ENCODE results near the gene SAE1. TPM values are rescaled to one million over a fixed set of nuclear protein-coding genes. Genes with fewer than 3 reads are reported as not detected.

Gene SAE1
- total RNA-seq, result 147 and 151 TPM in 2 replicates

GRCh38 chr19:47130589-47131227 lies at the start of gene SAE1:
SAE1 (plus strand) TSS chr19:47130835; CDS start chr19:47130931, 96 bp downstream.
- H3K27me3 Mint-ChIP-seq, result peaks cover 2% of the 10 kb centered on the region
- peak; percentile 98 for DNase-seq
- H3K4me1 Mint-ChIP-seq, result peaks cover 47% of the 10 kb centered on the region
- peak within 1 kb of the TSS; percentile 98 for H3K27ac Mint-ChIP-seq
- intact Hi-C loops (cut with micrococcal nuclease), result loop anchor here (1.0 to 5.0 kb wide), 2 partner anchors 17 to 97 kb away; partner anchors contain the start of gene ZC3H4
- peak within 1 kb of the TSS; percentile 98 for H3K4me3 Mint-ChIP-seq
- peaks cover 5% of the 10 kb centered on the region for H3K9me3 Mint-ChIP-seq
- peaks cover 39% of the 10 kb centered on the region for H3K36me3 Mint-ChIP-seq (ENCODE audit: low read depth)

DNA sequence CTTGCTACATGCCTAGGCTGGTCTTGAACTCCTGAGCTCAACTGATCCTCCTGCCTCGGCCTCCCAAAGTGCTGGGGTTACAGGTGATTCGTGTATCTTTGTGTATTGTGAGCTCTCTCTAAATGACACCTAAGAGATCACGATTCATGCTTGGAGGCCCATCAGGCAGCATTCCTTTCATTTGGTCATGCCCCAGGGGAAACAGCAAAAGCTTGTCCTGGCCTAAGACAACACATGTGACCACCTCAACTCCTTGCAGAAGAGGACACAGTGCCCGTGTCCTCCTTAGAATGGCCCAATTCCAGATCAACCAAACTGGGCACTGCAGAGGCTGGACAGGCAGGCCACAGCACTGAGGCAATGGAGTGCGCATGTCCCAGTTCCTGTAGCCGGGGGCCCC lies 49.5 kb upstream of the SAE1 start:
- no peaks in the 10 kb centered on the region for H3K27me3 Mint-ChIP-seq
- H3K9me3 Mint-ChIP-seq, result no peaks in the 10 kb centered on the region
- peaks cover 63% of the 10 kb centered on the region for H3K36me3 Mint-ChIP-seq (ENCODE audit: low read depth)
- H3K27ac Mint-ChIP-seq, result peak overlapping the region; percentile 37
- no peak for DNase-seq
- H3K4me1 Mint-ChIP-seq, result peaks cover 6% of the 10 kb centered on the region
- no peak overlapping the region for H3K4me3 Mint-ChIP-seq
- intact Hi-C loops (cut with micrococcal nuclease), result no loop called here

- Mint-ChIP-seq H3K36me3 (ENCODE audit: low read depth) (peaks cover 59% of the 10 kb centered on the region), H3K9me3 (no peaks in the 10 kb centered on the region), H3K27me3 (no peaks in the 10 kb centered on the region), H3K4me1 (peaks cover 6% of the 10 kb centered on the region), H3K27ac (no peak overlapping the region), H3K4me3 (no peak overlapping the region)
- intact Hi-C loops (cut with micrococcal nuclease), result no loop called here
- DNase-seq, result no peak
Measured at GRCh38 chr19:47082493-47082892, 48.1 kb upstream of the SAE1 start.

DNA sequence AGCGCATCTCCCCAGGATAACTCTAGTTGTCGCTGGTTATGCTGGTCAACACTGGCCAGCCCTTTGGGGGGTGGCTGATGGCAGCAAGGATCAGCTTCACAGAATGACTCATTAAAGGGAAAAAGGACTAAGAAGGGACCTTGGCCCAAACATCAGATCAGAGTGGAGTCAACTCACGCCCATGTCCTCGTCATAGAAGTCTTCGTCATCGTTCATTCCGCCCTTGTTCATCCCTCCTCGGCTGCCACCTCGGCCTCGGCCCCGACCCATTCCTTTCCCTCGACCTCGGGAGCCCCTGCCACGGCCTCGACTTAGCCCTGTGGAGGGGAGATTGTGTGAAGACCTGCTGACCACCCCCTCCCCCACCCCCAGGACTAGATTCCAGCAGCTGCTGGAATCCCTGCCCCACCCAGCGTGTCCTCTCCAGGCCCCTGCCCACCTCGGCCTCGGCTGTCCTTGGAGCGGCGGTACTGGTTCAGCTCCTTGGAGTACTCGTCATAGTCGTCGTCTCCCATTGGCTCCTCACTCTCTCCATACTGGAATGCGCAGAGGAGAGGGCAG lies 45.7 kb upstream of the SAE1 start:
- intact Hi-C loops (cut with micrococcal nuclease), result no loop called here
- H3K9me3 Mint-ChIP-seq, result no peaks in the 10 kb centered on the region
- H3K27ac Mint-ChIP-seq, result no peak overlapping the region
- peaks cover 63% of the 10 kb centered on the region for H3K36me3 Mint-ChIP-seq (ENCODE audit: low read depth)
- H3K4me3 Mint-ChIP-seq, result no peak overlapping the region
- peaks cover 12% of the 10 kb centered on the region for H3K4me1 Mint-ChIP-seq
- no peaks in the 10 kb centered on the region for H3K27me3 Mint-ChIP-seq
- no peak for DNase-seq

GRCh38 chr19:47086280-47086679 lies 44.4 kb upstream of the SAE1 start:
- Mint-ChIP-seq H3K4me1 (peaks cover 21% of the 10 kb centered on the region), H3K36me3 (ENCODE audit: low read depth) (peaks cover 65% of the 10 kb centered on the region), H3K9me3 (no peaks in the 10 kb centered on the region), H3K27me3 (no peaks in the 10 kb centered on the region), H3K27ac (peak overlapping the region; percentile 34), H3K4me3 (no peak overlapping the region)
- DNase-seq, result no peak
- intact Hi-C loops (cut with micrococcal nuclease), result no loop called here

DNA sequence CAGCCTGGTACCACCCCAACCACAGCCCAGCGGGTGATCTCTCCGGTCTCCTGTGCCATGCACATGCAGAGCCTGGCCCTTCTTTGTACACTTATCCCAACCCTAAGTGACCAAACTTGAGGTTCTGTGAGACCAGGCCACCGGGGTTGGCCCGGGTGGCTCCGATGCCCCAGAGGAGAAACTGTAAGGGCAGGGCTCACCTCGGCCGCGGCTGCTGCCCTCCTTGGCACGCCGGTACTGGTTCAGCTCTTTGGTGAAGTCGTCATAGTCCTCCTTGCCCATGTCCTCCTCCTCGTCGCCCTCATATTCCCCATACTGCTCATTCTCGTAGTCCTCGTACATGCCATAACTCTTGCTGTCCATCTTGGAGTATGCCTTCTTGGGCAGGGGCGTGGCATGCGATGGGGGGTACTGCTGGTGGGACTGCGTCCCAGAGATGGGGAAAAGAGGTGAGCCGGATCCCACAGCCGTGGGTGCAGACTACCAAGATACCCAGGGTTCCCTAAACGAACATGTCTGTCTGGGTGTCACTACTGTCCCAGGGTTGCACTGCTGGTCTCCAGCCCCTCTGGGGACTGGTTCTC lies 40.8 kb upstream of the SAE1 start:
- DNase-seq, result no peak
- Mint-ChIP-seq H3K27me3 (no peaks in the 10 kb centered on the region), H3K36me3 (ENCODE audit: low read depth) (peaks cover 65% of the 10 kb centered on the region), H3K27ac (peak overlapping the region; percentile 50), H3K9me3 (no peaks in the 10 kb centered on the region), H3K4me1 (peaks cover 40% of the 10 kb centered on the region), H3K4me3 (peak overlapping the region; percentile 76)
- intact Hi-C loops (cut with micrococcal nuclease), result loop anchor here (5.0 kb wide), 1 partner anchor 53 kb away; no protein-coding TSS in a partner anchor

DNA sequence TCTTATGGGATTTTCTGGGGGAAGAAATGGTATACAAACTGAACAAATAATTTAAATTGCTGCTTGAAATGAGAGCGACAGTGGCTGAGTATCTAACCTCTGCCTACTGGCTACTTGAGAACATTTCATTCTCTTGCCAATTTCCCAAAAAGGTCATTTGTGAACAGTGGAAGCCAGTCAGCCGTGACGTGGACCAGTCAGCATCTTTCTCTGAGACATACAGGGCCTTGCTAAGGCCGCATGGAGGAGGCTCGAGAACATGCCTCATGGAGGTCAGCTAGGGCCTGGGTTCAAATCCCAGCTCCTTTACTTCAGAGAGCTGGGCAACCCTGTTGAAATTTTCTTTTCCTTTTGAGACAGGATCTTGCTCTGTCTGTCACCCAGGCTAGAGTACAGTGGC lies 37.4 kb upstream of the SAE1 start:
- DNase-seq, result peak; percentile 78
- Mint-ChIP-seq H3K4me1 (peaks cover 63% of the 10 kb centered on the region), H3K36me3 (ENCODE audit: low read depth) (peaks cover 62% of the 10 kb centered on the region)

GRCh38 chr19:47093841-47094240 lies 36.8 kb upstream of the SAE1 start:
- Mint-ChIP-seq H3K27me3 (no peaks in the 10 kb centered on the region), H3K27ac (peak overlapping the region; percentile 94), H3K4me1 (peaks cover 66% of the 10 kb centered on the region), H3K36me3 (ENCODE audit: low read depth) (peaks cover 66% of the 10 kb centered on the region), H3K4me3 (peak overlapping the region; percentile 86), H3K9me3 (no peaks in the 10 kb centered on the region)
- peak; percentile 79 for DNase-seq
- intact Hi-C loops (cut with micrococcal nuclease), result loop anchor here (1.0 to 5.0 kb wide), 4 partner anchors 13 to 57 kb away; partner anchors contain the start of gene ZC3H4

More for the DNA sequence above, 37.4 kb upstream of the SAE1 start:
- Mint-ChIP-seq H3K9me3 (no peaks in the 10 kb centered on the region), H3K27ac (peak overlapping the region; percentile 94), H3K27me3 (no peaks in the 10 kb centered on the region), H3K4me3 (peak overlapping the region; percentile 86)
- intact Hi-C loops (cut with micrococcal nuclease), result loop anchor here (5.0 kb wide), 1 partner anchor 56 kb away; no protein-coding TSS in a partner anchor

- intact Hi-C loops (cut with micrococcal nuclease), result loop anchor here (1.0 to 5.0 kb wide), 4 partner anchors 12 to 58 kb away; partner anchors contain the start of gene ZC3H4
- Mint-ChIP-seq H3K27ac (peak overlapping the region; percentile 94), H3K27me3 (no peaks in the 10 kb centered on the region), H3K4me3 (peak overlapping the region; percentile 86), H3K9me3 (no peaks in the 10 kb centered on the region), H3K36me3 (ENCODE audit: low read depth) (peaks cover 60% of the 10 kb centered on the region), H3K4me1 (peaks cover 62% of the 10 kb centered on the region)
- DNase-seq, result peak; percentile 88
Measured at GRCh38 chr19:47094557-47095475, 35.8 kb upstream of the SAE1 start.

- Mint-ChIP-seq H3K4me3 (peak overlapping the region; percentile 86), H3K9me3 (no peaks in the 10 kb centered on the region), H3K27me3 (no peaks in the 10 kb centered on the region), H3K36me3 (ENCODE audit: low read depth) (peaks cover 56% of the 10 kb centered on the region), H3K27ac (peak overlapping the region; percentile 94), H3K4me1 (peaks cover 60% of the 10 kb centered on the region)
- DNase-seq, result peak; percentile 64
- intact Hi-C loops (cut with micrococcal nuclease), result loop anchor here (2.0 kb wide), 1 partner anchor 17 kb away; no protein-coding TSS in a partner anchor
Measured at GRCh38 chr19:47095476-47096099, 35.0 kb upstream of the SAE1 start.

DNA sequence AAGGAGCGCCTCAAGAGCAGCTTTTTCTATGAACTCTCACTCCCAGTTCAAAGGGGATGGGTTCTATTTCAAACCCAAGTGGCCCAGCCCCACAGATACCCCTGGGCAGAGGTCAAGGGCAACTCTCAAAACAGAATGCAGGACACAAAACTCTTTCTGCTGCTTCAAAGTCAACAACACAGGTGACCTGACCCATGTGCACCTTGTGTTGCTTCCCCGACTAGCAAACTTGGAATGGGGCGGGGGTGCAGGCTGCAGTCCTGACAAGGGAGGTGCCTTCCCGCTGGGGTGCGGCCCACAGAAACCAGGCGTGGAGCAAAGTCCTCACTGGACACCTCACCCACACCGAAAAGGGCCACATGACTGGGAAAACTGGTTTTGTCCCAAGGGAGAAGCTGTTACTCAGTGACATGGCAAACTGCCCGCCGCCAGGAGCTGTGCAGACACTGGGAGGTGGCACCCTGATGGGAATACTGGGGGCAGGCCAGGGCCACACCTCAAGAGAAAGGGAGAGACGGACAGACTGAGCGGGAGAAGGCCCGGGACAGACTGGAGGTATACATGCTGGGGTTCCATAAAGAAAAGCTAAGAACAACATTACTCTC lies 34.4 kb upstream of the SAE1 start:
- intact Hi-C loops (cut with micrococcal nuclease), result no loop called here
- peak overlapping the region; percentile 94 for H3K27ac Mint-ChIP-seq
- H3K27me3 Mint-ChIP-seq, result no peaks in the 10 kb centered on the region
- DNase-seq, result no peak
- peaks cover 50% of the 10 kb centered on the region for H3K36me3 Mint-ChIP-seq (ENCODE audit: low read depth)
- no peaks in the 10 kb centered on the region for H3K9me3 Mint-ChIP-seq
- peak overlapping the region; percentile 17 for H3K4me3 Mint-ChIP-seq
- peaks cover 55% of the 10 kb centered on the region for H3K4me1 Mint-ChIP-seq

DNA sequence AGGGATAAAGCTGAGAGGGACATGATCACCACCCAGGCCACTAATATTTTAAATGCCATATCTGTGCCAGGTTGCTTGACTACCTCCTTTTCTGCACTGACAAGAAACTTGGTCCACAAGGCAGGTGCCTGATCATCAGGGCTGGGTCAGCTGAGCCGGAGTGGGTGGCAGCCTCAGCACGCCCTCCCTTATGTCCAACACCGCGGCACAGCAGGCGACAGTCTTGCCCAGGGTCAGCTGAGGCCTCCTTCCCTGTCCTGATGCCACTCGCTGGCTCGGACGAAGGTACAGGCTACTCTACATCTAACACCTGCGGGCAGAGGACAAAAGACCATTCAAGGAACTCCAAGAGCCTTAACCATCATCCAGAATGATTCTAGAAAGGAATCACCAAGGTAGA lies 33.9 kb upstream of the SAE1 start:
- peak overlapping the region; percentile 94 for H3K27ac Mint-ChIP-seq
- no peak overlapping the region for H3K4me3 Mint-ChIP-seq
- no peaks in the 10 kb centered on the region for H3K9me3 Mint-ChIP-seq
- H3K27me3 Mint-ChIP-seq, result no peaks in the 10 kb centered on the region
- DNase-seq, result no peak
- peaks cover 53% of the 10 kb centered on the region for H3K4me1 Mint-ChIP-seq
- intact Hi-C loops (cut with micrococcal nuclease), result no loop called here
- H3K36me3 Mint-ChIP-seq (ENCODE audit: low read depth), result peaks cover 49% of the 10 kb centered on the region

All from activated CD4-positive, alpha-beta T cell treated with anti-CD3 and anti-CD28 coated beads, Interleukin-2, amount 10 ng/mL, durations not matched to agents 24 days and 14 days (primary cell).